Measurements from ENCODE around the gene PTPRU.

PTPRU gene

GRCh38 chr1:29357452-29357851 lies 121.1 kb downstream of the PTPRU start:
- TF ChIP-seq POLR2AphosphoS5 (IDR thresholded peaks at IDR 0.05; ENCODE audit: borderline replicate concordance, low read depth, low read length) (no peak), EZH2 (IDR thresholded peaks at IDR 0.05) (no peak), FOXP2 (optimal IDR thresholded peaks at IDR 0.05; ENCODE audit: control extremely low read depth, extremely low read length, insufficient read depth) (no peak)
- H3K9me3 ChIP-seq (ENCODE audit: low read depth, low read length), result no peaks in the 10 kb centered on the region
- H3K36me3 ChIP-seq (ENCODE audit: insufficient read depth, low read length), result no peaks in the 10 kb centered on the region
- no peak overlapping the region for H3K27ac ChIP-seq
- no peak overlapping the region for H3K4me3 ChIP-seq
- no peak overlapping the region for H3K9ac ChIP-seq (ENCODE audit: insufficient read length)
- no peak for DNase-seq (ENCODE audit: low read depth, low spot score)

GRCh38 chr1:29358183-29358582 lies 121.9 kb downstream of the PTPRU start:
- H3K27ac ChIP-seq, result no peak overlapping the region
- no peak overlapping the region for H3K9ac ChIP-seq (ENCODE audit: insufficient read length)
- no peaks in the 10 kb centered on the region for H3K36me3 ChIP-seq (ENCODE audit: insufficient read depth, low read length)
- no peak overlapping the region for H3K4me3 ChIP-seq
- H3K9me3 ChIP-seq (ENCODE audit: low read depth, low read length), result no peaks in the 10 kb centered on the region
- no peak for DNase-seq (ENCODE audit: low read depth, low spot score)
- TF ChIP-seq FOXP2 (optimal IDR thresholded peaks at IDR 0.05; ENCODE audit: control extremely low read depth, extremely low read length, insufficient read depth), result no peak
- TF ChIP-seq POLR2AphosphoS5 (IDR thresholded peaks at IDR 0.05; ENCODE audit: borderline replicate concordance, low read depth, low read length), result no peak
- no peak for TF ChIP-seq EZH2 (IDR thresholded peaks at IDR 0.05)

GRCh38 chr1:29360768-29361167 lies 124.4 kb downstream of the PTPRU start:
- no peak overlapping the region for H3K27ac ChIP-seq
- H3K36me3 ChIP-seq (ENCODE audit: insufficient read depth, low read length), result no peaks in the 10 kb centered on the region
- H3K9me3 ChIP-seq (ENCODE audit: low read depth, low read length), result no peaks in the 10 kb centered on the region
- no peak overlapping the region for H3K9ac ChIP-seq (ENCODE audit: insufficient read length)
- no peak overlapping the region for H3K4me3 ChIP-seq
- DNase-seq (ENCODE audit: low read depth, low spot score), result no peak
- TF ChIP-seq EZH2 (IDR thresholded peaks at IDR 0.05), result no peak

GRCh38 chr1:29361686-29362085 lies 125.4 kb downstream of the PTPRU start:
- no peak for DNase-seq (ENCODE audit: low read depth, low spot score)
- Histone ChIP-seq H3K4me3 (no peak overlapping the region), H3K9me3 (ENCODE audit: low read depth, low read length) (no peaks in the 10 kb centered on the region), H3K27ac (no peak overlapping the region), H3K9ac (ENCODE audit: insufficient read length) (no peak overlapping the region), H3K36me3 (ENCODE audit: insufficient read depth, low read length) (no peaks in the 10 kb centered on the region)
- TF ChIP-seq EZH2 (IDR thresholded peaks at IDR 0.05) (no peak), POLR2AphosphoS5 (IDR thresholded peaks at IDR 0.05; ENCODE audit: borderline replicate concordance, low read depth, low read length) (no peak), FOXP2 (optimal IDR thresholded peaks at IDR 0.05; ENCODE audit: control extremely low read depth, extremely low read length, insufficient read depth) (no peak)

- H3K9me3 ChIP-seq (ENCODE audit: low read depth, low read length), result no peaks in the 10 kb centered on the region
- TF ChIP-seq FOXP2 (optimal IDR thresholded peaks at IDR 0.05; ENCODE audit: control extremely low read depth, extremely low read length, insufficient read depth) (no peak), EZH2 (IDR thresholded peaks at IDR 0.05) (no peak), POLR2AphosphoS5 (IDR thresholded peaks at IDR 0.05; ENCODE audit: borderline replicate concordance, low read depth, low read length) (no peak)
- H3K27ac ChIP-seq, result no peak overlapping the region
- no peak overlapping the region for H3K4me3 ChIP-seq
- DNase-seq (ENCODE audit: low read depth, low spot score), result no peak
- no peak overlapping the region for H3K9ac ChIP-seq (ENCODE audit: insufficient read length)
- H3K36me3 ChIP-seq (ENCODE audit: insufficient read depth, low read length), result no peaks in the 10 kb centered on the region
Observed at GRCh38 chr1:29362116-29362515, 125.8 kb downstream of the PTPRU start.

GRCh38 chr1:29362764-29363163 lies 126.4 kb downstream of the PTPRU start:
- no peak for DNase-seq (ENCODE audit: low read depth, low spot score)
- Histone ChIP-seq H3K27ac (no peak overlapping the region), H3K4me3 (no peak overlapping the region), H3K9me3 (ENCODE audit: low read depth, low read length) (no peaks in the 10 kb centered on the region), H3K36me3 (ENCODE audit: insufficient read depth, low read length) (no peaks in the 10 kb centered on the region), H3K9ac (ENCODE audit: insufficient read length) (no peak overlapping the region)
- TF ChIP-seq EZH2 (IDR thresholded peaks at IDR 0.05), result no peak
- TF ChIP-seq FOXP2 (optimal IDR thresholded peaks at IDR 0.05; ENCODE audit: control extremely low read depth, extremely low read length, insufficient read depth), result no peak
- no peak for TF ChIP-seq POLR2AphosphoS5 (IDR thresholded peaks at IDR 0.05; ENCODE audit: borderline replicate concordance, low read depth, low read length)

- no peak for DNase-seq (ENCODE audit: low read depth, low spot score)
- H3K9ac ChIP-seq (ENCODE audit: insufficient read length), result no peak overlapping the region
- TF ChIP-seq EZH2 (IDR thresholded peaks at IDR 0.05) (no peak), FOXP2 (optimal IDR thresholded peaks at IDR 0.05; ENCODE audit: control extremely low read depth, extremely low read length, insufficient read depth) (no peak), POLR2AphosphoS5 (IDR thresholded peaks at IDR 0.05; ENCODE audit: borderline replicate concordance, low read depth, low read length) (no peak)
Observed at GRCh38 chr1:29363536-29363935, 127.2 kb downstream of the PTPRU start.

GRCh38 chr1:29364101-29364678 lies 127.9 kb downstream of the PTPRU start:
- Histone ChIP-seq H3K9ac (ENCODE audit: insufficient read length) (no peak overlapping the region), H3K36me3 (ENCODE audit: insufficient read depth, low read length) (no peaks in the 10 kb centered on the region), H3K4me3 (no peak overlapping the region), H3K27ac (no peak overlapping the region), H3K9me3 (ENCODE audit: low read depth, low read length) (no peaks in the 10 kb centered on the region)
- TF ChIP-seq FOXP2 (optimal IDR thresholded peaks at IDR 0.05; ENCODE audit: control extremely low read depth, extremely low read length, insufficient read depth) (no peak), POLR2AphosphoS5 (IDR thresholded peaks at IDR 0.05; ENCODE audit: borderline replicate concordance, low read depth, low read length) (no peak), EZH2 (IDR thresholded peaks at IDR 0.05) (no peak)
- DNase-seq (ENCODE audit: low read depth, low spot score), result no peak

More at GRCh38 chr1:29363536-29363935, 127.2 kb downstream of the PTPRU start:
- no peak overlapping the region for H3K27ac ChIP-seq
- H3K4me3 ChIP-seq, result no peak overlapping the region
- H3K9me3 ChIP-seq (ENCODE audit: low read depth, low read length), result no peaks in the 10 kb centered on the region
- no peaks in the 10 kb centered on the region for H3K36me3 ChIP-seq (ENCODE audit: insufficient read depth, low read length)

Data from SK-N-MC (cell line).